Measurements from ENCODE around the gene EDIL3. TPM values are rescaled to one million over a fixed set of nuclear protein-coding genes. Genes with fewer than 3 reads are reported as not detected.

Gene EDIL3
- total and polyA plus RNA-seq, 10 of the 15 experiments (the other 5 are each of a cell fraction or from before 2014, with no cell fraction given): 0.01 to 0.62 (median 0.20) TPM

DNA sequence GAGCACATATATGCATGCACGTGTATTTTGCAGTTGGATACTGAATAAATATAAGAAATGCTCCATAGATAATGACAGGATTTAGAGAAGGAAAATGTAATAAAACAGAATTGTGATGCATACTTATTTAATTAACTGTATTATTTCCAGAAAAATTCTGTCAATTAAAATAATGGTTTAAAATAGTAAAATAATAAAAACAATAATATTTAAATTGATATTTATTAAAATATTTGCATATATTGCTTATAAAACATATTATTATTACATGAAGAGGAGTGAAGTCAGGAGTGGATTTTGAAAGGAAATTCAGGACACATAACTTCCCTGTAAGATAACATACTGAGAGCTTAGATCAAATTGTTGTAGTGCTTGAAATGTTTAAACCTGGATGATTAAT is 21.4 kb upstream of the EDIL3 start:
- no peaks in the 10 kb centered on the region for H4K20me1 ChIP-seq (ENCODE audit: control insufficient read depth, insufficient read depth)
- no peak overlapping the region for H3K27ac ChIP-seq (ENCODE audit: control insufficient read depth, insufficient read depth)
- SMC1A ChIA-PET (ENCODE audit: uncharacterized antibody, unreplicated experiment): interaction anchor here (1.4 kb wide), 1 partner anchor 18 kb away, joined by 4 read pairs; no protein-coding TSS in a partner anchor
- H3K4me1 ChIP-seq (ENCODE audit: control insufficient read depth, insufficient read depth, low read length): no peaks in the 10 kb centered on the region
- H3K4me3 ChIP-seq: no peak overlapping the region
- no peaks in the 10 kb centered on the region for H3K9me3 ChIP-seq (replicated peaks; ENCODE audit: control insufficient read depth, insufficient read depth, low read length)
- H3K4me2 ChIP-seq (ENCODE audit: control insufficient read depth, insufficient read depth): no peak overlapping the region
- FAIRE-seq: no peak
- RAD21 ChIA-PET (ENCODE audit: unreplicated experiment): no interaction called here
- CTCF ChIA-PET: interaction anchor here (0.7 kb wide), 1 partner anchor 325 kb away, joined by 3 read pairs; no protein-coding TSS in a partner anchor
- DNase-seq (ENCODE audit: low read depth, low spot score): no peak
- no peak overlapping the region for H3K9ac ChIP-seq (ENCODE audit: control insufficient read depth, insufficient read depth, low read length)
- no peaks in the 10 kb centered on the region for H3K36me3 ChIP-seq (ENCODE audit: control insufficient read depth in 2 of 2, insufficient read depth in 2 of 2, low read length in 1 of 2)
- 65% methylated on average over 1 of the region's 1 CpG for WGBS (ENCODE audit: insufficient coverage, insufficient replicate concordance, low lambda C conversion rate, missing lambda C conversion rate)
- POLR2A ChIA-PET: no interaction called here
- no peaks in the 10 kb centered on the region for H3K27me3 ChIP-seq (replicated peaks in 1 of 2; ENCODE audit: control insufficient read depth in 2 of 2, insufficient read depth in 2 of 2, low read length in 1 of 2)
- in situ Hi-C loops (cut with MboI) (no loop called here), intact Hi-C loops (cut with micrococcal nuclease; ENCODE audit: unreplicated experiment) (no loop called here)
- no TSS peak for BruUV-seq (replicated peaks)
- no peak overlapping the region for H2AFZ ChIP-seq (ENCODE audit: control insufficient read depth, low read depth, low read length)
- H3K79me2 ChIP-seq (ENCODE audit: control insufficient read depth, insufficient read depth, low read length): no peaks in the 10 kb centered on the region
- no peak for ATAC-seq
- no peak for TF ChIP-seq ETV6 (conservative IDR thresholded peaks at IDR 0.05 in 1 of 2, IDR thresholded peaks at IDR 0.05 in 1 of 2; ENCODE audit: borderline replicate concordance in 1 of 2, low read depth in 1 of 2)
- TF ChIP-seq, protein P1, sequence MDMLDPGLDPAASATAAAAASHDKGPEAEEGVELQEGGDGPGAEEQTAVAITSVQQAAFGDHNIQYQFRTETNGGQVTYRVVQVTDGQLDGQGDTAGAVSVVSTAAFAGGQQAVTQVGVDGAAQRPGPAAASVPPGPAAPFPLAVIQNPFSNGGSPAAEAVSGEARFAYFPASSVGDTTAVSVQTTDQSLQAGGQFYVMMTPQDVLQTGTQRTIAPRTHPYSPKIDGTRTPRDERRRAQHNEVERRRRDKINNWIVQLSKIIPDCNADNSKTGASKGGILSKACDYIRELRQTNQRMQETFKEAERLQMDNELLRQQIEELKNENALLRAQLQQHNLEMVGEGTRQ (IDR thresholded peaks at IDR 0.05; ENCODE audit: borderline replicate concordance, low read depth, low read length): no peak
- TF ChIP-seq, protein P2, sequence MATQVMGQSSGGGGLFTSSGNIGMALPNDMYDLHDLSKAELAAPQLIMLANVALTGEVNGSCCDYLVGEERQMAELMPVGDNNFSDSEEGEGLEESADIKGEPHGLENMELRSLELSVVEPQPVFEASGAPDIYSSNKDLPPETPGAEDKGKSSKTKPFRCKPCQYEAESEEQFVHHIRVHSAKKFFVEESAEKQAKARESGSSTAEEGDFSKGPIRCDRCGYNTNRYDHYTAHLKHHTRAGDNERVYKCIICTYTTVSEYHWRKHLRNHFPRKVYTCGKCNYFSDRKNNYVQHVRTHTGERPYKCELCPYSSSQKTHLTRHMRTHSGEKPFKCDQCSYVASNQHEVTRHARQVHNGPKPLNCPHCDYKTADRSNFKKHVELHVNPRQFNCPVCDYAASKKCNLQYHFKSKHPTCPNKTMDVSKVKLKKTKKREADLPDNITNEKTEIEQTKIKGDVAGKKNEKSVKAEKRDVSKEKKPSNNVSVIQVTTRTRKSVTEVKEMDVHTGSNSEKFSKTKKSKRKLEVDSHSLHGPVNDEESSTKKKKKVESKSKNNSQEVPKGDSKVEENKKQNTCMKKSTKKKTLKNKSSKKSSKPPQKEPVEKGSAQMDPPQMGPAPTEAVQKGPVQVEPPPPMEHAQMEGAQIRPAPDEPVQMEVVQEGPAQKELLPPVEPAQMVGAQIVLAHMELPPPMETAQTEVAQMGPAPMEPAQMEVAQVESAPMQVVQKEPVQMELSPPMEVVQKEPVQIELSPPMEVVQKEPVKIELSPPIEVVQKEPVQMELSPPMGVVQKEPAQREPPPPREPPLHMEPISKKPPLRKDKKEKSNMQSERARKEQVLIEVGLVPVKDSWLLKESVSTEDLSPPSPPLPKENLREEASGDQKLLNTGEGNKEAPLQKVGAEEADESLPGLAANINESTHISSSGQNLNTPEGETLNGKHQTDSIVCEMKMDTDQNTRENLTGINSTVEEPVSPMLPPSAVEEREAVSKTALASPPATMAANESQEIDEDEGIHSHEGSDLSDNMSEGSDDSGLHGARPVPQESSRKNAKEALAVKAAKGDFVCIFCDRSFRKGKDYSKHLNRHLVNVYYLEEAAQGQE (IDR thresholded peaks at IDR 0.05; ENCODE audit: low read depth, low read length): no peak
- TF ChIP-seq ZBED1 (IDR thresholded peaks at IDR 0.05; ENCODE audit: borderline replicate concordance): no peak
- TF ChIP-seq, protein P3, sequence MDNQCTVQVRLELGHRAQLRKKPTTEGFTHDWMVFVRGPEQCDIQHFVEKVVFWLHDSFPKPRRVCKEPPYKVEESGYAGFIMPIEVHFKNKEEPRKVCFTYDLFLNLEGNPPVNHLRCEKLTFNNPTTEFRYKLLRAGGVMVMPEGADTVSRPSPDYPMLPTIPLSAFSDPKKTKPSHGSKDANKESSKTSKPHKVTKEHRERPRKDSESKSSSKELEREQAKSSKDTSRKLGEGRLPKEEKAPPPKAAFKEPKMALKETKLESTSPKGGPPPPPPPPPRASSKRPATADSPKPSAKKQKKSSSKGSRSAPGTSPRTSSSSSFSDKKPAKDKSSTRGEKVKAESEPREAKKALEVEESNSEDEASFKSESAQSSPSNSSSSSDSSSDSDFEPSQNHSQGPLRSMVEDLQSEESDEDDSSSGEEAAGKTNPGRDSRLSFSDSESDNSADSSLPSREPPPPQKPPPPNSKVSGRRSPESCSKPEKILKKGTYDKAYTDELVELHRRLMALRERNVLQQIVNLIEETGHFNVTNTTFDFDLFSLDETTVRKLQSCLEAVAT (IDR thresholded peaks at IDR 0.05): no peak
- no peak for TF ChIP-seq SRF (IDR thresholded peaks at IDR 0.05; ENCODE audit: low read depth in 2 of 2, low read length in 2 of 2)
- TF ChIP-seq NFYB (IDR thresholded peaks at IDR 0.05; ENCODE audit: insufficient read depth, low read depth, low read length): no peak
- TF ChIP-seq, protein P4, sequence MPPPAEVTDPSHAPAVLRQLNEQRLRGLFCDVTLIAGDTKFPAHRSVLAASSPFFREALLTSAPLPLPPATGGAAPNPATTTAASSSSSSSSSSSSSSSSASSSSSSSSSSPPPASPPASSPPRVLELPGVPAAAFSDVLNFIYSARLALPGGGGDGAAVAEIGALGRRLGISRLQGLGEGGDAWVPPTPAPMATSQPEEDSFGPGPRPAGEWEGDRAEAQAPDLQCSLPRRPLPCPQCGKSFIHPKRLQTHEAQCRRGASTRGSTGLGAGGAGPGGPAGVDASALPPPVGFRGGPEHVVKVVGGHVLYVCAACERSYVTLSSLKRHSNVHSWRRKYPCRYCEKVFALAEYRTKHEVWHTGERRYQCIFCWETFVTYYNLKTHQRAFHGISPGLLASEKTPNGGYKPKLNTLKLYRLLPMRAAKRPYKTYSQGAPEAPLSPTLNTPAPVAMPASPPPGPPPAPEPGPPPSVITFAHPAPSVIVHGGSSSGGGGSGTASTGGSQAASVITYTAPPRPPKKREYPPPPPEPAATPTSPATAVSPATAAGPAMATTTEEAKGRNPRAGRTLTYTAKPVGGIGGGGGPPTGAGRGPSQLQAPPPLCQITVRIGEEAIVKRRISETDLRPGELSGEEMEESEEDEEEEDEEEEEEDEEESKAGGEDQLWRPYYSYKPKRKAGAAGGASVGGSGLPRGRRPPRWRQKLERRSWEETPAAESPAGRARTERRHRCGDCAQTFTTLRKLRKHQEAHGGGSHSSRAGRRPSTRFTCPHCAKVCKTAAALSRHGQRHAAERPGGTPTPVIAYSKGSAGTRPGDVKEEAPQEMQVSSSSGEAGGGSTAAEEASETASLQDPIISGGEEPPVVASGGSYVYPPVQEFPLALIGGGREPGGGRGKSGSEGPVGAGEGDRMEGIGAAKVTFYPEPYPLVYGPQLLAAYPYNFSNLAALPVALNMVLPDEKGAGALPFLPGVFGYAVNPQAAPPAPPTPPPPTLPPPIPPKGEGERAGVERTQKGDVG (CRISPR knock-in tag; IDR thresholded peaks at IDR 0.05): no peak
- TF ChIP-seq, protein P5, sequence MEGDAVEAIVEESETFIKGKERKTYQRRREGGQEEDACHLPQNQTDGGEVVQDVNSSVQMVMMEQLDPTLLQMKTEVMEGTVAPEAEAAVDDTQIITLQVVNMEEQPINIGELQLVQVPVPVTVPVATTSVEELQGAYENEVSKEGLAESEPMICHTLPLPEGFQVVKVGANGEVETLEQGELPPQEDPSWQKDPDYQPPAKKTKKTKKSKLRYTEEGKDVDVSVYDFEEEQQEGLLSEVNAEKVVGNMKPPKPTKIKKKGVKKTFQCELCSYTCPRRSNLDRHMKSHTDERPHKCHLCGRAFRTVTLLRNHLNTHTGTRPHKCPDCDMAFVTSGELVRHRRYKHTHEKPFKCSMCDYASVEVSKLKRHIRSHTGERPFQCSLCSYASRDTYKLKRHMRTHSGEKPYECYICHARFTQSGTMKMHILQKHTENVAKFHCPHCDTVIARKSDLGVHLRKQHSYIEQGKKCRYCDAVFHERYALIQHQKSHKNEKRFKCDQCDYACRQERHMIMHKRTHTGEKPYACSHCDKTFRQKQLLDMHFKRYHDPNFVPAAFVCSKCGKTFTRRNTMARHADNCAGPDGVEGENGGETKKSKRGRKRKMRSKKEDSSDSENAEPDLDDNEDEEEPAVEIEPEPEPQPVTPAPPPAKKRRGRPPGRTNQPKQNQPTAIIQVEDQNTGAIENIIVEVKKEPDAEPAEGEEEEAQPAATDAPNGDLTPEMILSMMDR (IDR thresholded peaks at IDR 0.05 in 2 of 3, conservative IDR thresholded peaks at IDR 0.05 in 1 of 3; ENCODE audit: control insufficient read depth in 2 of 3, extremely low read depth in 1 of 3, insufficient read depth in 1 of 3, low read depth in 3 of 3, low read length in 3 of 3): no peak
- TF ChIP-seq MYC (IDR thresholded peaks at IDR 0.05; ENCODE audit: insufficient read depth, insufficient read length, insufficient replicate concordance, low read length, severe bottlenecking): no peak
